ENCODE data around the gene ABCA3.

DNA sequence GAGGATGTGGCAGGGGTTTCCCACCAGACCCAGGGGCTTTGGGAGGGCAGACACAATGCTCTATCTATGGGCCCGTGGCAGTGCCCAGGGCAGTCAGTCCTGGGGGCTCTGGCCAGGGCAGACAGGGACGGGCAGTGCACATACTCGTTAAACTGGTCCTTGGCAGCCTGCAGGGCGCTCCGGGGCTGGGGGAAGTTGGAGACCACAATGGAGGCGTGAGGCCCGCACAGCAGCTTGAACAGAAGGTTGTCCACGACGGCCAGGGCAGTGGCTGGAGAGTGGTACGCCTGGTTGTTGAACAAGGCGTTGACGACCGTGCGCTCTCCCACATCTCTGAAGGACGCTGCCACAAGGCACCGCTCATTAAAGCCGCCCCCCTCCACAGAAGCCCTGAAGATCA lies 54.0 kb downstream of the ABCA3 start:
- TF ChIP-seq CTCF (IDR thresholded peaks at IDR 0.05) (no peak), EZH2 (IDR thresholded peaks at IDR 0.05; ENCODE audit: borderline replicate concordance, insufficient read depth, low read depth, low read length, poor library complexity, severe bottlenecking) (no peak)

All from B cell (primary cell).